ENCODE data around the gene MORC2.

GRCh38 chr22:30922151-30922611 lies 46.4 kb downstream of the MORC2 start:
- TF ChIP-seq PREB (CRISPR knock-in tag; IDR thresholded peaks at IDR 0.05) (no peak), POLR2AphosphoS5 (IDR thresholded peaks at IDR 0.05; ENCODE audit: low read depth, low read length) (no peak), U2AF2 (IDR thresholded peaks at IDR 0.05; ENCODE audit: low read depth, low read length) (no peak), POLR2A (IDR thresholded peaks at IDR 0.05; ENCODE audit: insufficient read depth in 1 of 2, low read depth in 2 of 2, low read length in 2 of 2) (no peak), ZNF235 (CRISPR knock-in tag; IDR thresholded peaks at IDR 0.05; ENCODE audit: borderline replicate concordance) (no peak), CTCF (CRISPR knock-in tag; IDR thresholded peaks at IDR 0.05) (no peak), UBTF (CRISPR knock-in tag; IDR thresholded peaks at IDR 0.05) (no peak), CHCHD3 (CRISPR knock-in tag; IDR thresholded peaks at IDR 0.05) (no peak), ZNF281 (CRISPR knock-in tag; IDR thresholded peaks at IDR 0.05; ENCODE audit: borderline replicate concordance) (no peak), ZBTB21 (CRISPR knock-in tag; IDR thresholded peaks at IDR 0.05) (no peak), MZF1 (CRISPR knock-in tag; IDR thresholded peaks at IDR 0.05; ENCODE audit: borderline replicate concordance) (no peak), ZNF572 (CRISPR knock-in tag; IDR thresholded peaks at IDR 0.05) (no peak)

Measured in HepG2 (cell line).